Esophagus squamous epithelium (tissue), 5 donors: ENCODE measurements around the gene SPCS3. TPM values are rescaled to one million over a fixed set of nuclear protein-coding genes. Genes with fewer than 3 reads are reported as not detected.

ENCODE experiments used
- DNase-seq: peaks from one replicate; lab custom pipeline; 2025; lab: John Stamatoyannopoulos, UW
- H3K27ac ChIP-seq, 4 donors: fragments of 200-600 bp; sonication (generic); one replicate each; pipeline ENCODE4 v1.5.1; 2016 to 2019; ENCODE audit warnings: mild to moderate bottlenecking in 1 of 4
- H3K27me3 ChIP-seq, 4 donors: fragments of 200-600 bp; sonication (generic); 1 replicate in 3 of 4; 2 replicates in 1 of 4; pipeline versions ENCODE4 v1.5.1 to v1.6.0; 2017 to 2021; ENCODE audit warnings: antibody characterized with exemption in 1 of 4
- H3K36me3 ChIP-seq, 3 donors: fragments of 200-600 bp; sonication (generic); one replicate each; pipeline ENCODE4 v1.5.1; 2016 to 2019
- H3K4me1 ChIP-seq, 3 donors: fragments of 200-600 bp; sonication (generic); one replicate each; pipeline ENCODE4 v1.5.1; 2017 to 2019
- H3K4me3 ChIP-seq, 4 donors: fragments of 200-600 bp; sonication (generic); 1 replicate in 3 of 4; 2 replicates in 1 of 4; pipeline ENCODE4 v1.5.1; 2016 to 2019; ENCODE audit warnings: mild to moderate bottlenecking in 2 of 4, moderate library complexity in 1 of 4
- H3K9me3 ChIP-seq, 3 donors: fragments of 200-600 bp; sonication (generic); one replicate each; pipeline ENCODE4 v1.5.1; 2016 to 2019
- POLR2A ChIP-seq, 4 donors: fragments of 450-650 bp; IDR thresholded peaks; one replicate each; pipeline ENCODE4 v1.6.1; 2017; ENCODE audit warnings: antibody characterized with exemption in 4 of 4, mild to moderate bottlenecking in 4 of 4, moderate library complexity in 3 of 4
- WGBS, 2 donors: methylation state at CpG; one replicate each; pipeline ENCODE4 v1.1.5; 2018; 5-methylcytosine and 5-hydroxymethylcytosine counted together
- intact Hi-C: fragments of 100-400 bp; cut with DNase I; formaldehyde crosslinking; loops from one replicate; pipeline ENCODE4 v1.15.0; 2022
- total RNA-seq, 4 donors: library from RNA; depleted of rRNA; stranded (reverse); fragments of >200 nt; gene quantifications; one replicate each; pipeline ENCODE4 v1.1.0, GENCODE V29; 2016
- TF ChIP-seq, protein P1 (sequence below), 6 experiments: fragments of 450-650 bp in 4 of 6; fragments of 200-600 bp in 2 of 6; sonication (generic) in 2 of 6; IDR thresholded peaks; one replicate each; pipeline ENCODE4 v1.5.1; 2016 to 2019; ENCODE audit warnings: antibody characterized with exemption in 6 of 6, mild to moderate bottlenecking in 4 of 6, moderate library complexity in 4 of 6
- donor health status: DM: yes; HTN: yes; CAD: no.

SPCS3 gene
- total RNA-seq, 4 donors from 2014 or later = 48.7 to 61.8 (median 54.3) TPM

DNA sequence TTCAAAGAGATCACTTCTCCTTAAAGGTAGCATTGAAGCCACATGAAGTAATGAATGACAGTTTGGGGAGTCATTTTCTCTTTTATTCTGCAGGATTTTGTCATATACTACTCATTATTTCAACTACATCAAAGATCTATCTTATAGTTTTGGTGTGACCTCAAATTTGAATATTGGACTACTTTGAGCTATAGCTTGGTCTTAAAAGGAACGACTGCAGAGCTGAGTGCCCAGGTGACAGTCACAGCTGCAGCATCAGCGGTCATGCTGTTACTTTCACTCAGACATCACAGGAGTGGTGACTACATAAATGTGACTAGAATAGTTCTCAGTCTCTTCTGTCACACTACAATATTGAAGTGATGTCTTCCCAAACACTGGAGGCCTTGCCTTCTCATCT lies 10.7 kb upstream of the SPCS3 start:
- Histone ChIP-seq H3K9me3 (no peaks in the 10 kb centered on the region), H3K27ac (no peak overlapping the region), H3K4me1 (no peaks in the 10 kb centered on the region), H3K36me3 (no peaks in the 10 kb centered on the region), H3K4me3 (no peak overlapping the region), H3K27me3 (peaks cover 0 to 5% (median 0%) of the 10 kb centered on the region in 4 donors)
- intact Hi-C loops = no loop called here
- DNase-seq = no peak
- 73 to 83% methylated on average over 2 of the region's 2 CpGs for WGBS, 2 donors
- TF ChIP-seq, protein P1, sequence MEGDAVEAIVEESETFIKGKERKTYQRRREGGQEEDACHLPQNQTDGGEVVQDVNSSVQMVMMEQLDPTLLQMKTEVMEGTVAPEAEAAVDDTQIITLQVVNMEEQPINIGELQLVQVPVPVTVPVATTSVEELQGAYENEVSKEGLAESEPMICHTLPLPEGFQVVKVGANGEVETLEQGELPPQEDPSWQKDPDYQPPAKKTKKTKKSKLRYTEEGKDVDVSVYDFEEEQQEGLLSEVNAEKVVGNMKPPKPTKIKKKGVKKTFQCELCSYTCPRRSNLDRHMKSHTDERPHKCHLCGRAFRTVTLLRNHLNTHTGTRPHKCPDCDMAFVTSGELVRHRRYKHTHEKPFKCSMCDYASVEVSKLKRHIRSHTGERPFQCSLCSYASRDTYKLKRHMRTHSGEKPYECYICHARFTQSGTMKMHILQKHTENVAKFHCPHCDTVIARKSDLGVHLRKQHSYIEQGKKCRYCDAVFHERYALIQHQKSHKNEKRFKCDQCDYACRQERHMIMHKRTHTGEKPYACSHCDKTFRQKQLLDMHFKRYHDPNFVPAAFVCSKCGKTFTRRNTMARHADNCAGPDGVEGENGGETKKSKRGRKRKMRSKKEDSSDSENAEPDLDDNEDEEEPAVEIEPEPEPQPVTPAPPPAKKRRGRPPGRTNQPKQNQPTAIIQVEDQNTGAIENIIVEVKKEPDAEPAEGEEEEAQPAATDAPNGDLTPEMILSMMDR (IDR thresholded peaks at IDR 0.05) = no peak
- TF ChIP-seq POLR2A (IDR thresholded peaks at IDR 0.05) = no peak

DNA sequence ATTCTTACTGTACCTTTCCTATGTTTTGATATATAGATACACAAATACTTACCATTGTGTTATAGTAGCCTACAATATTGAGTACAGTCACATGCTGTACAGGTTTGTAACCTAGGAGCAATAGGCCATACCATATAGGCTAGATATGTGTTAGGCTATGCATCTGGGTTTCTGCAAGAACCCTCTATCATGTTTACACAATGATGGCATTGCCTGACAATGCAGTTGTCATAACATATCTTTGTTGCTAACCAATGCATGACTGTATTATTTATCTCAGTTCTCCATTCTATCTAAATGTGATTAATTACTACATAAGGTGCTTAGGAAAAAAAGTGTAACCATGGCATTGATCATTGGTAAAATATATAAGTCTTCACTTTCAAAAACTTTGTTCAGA lies 10.0 kb upstream of the SPCS3 start:
- no peak for DNase-seq
- intact Hi-C loops = no loop called here
- Histone ChIP-seq H3K27ac (no peak overlapping the region), H3K9me3 (no peaks in the 10 kb centered on the region), H3K27me3 (peaks cover 0 to 5% (median 0%) of the 10 kb centered on the region in 4 donors), H3K4me1 (no peaks in the 10 kb centered on the region), H3K36me3 (no peaks in the 10 kb centered on the region), H3K4me3 (no peak overlapping the region)
- TF ChIP-seq, protein P1 (IDR thresholded peaks at IDR 0.05) = no peak
- TF ChIP-seq POLR2A (IDR thresholded peaks at IDR 0.05) = no peak

DNA sequence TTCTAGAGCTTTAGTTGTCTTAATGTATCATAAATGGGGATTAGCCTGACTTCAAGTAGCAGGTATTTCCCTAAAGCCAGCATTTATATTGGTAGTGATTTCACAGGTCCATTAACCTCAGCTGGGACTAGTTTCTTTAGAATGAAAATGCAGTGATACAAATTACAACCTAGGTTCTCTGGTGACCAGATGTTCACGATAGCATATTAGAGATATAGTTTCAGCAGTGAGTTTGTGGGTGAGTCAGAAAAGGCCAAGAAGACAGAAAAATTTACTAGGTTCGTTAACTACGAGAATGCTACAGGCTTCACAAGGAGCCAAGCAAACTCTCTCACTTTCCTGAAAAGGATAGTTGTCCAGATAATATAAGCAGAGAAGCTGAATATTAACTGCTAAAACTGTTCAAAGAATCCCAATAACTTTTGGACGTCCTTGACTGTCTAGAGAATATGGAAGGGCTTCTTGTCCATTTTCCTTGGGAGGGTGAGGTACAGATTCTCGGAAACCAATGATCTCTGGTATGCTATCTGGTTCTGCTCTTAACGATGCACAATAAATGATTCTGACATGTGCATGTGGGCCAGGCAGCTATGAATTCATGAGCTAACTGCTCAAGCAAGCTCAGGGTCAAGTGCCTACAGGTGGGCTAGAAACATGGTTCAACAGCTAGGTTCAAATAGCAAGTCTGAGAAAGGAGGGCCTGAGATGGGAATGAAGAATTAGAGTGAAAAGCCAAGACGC lies 6.0 kb upstream of the SPCS3 start:
- Histone ChIP-seq H3K4me1 (peaks cover 0 to 4% (median 0%) of the 10 kb centered on the region in 3 donors), H3K27ac (no peak overlapping the region), H3K36me3 (no peaks in the 10 kb centered on the region), H3K4me3 (no peak overlapping the region), H3K27me3 (no peaks in the 10 kb centered on the region), H3K9me3 (no peaks in the 10 kb centered on the region)
- intact Hi-C loops = no loop called here
- WGBS, 2 donors = 77 to 86% methylated on average over 7 of the region's 7 CpGs
- DNase-seq = no peak
- TF ChIP-seq POLR2A (IDR thresholded peaks at IDR 0.05) = no peak
- TF ChIP-seq, protein P1 (IDR thresholded peaks at IDR 0.05) = no peak

DNA sequence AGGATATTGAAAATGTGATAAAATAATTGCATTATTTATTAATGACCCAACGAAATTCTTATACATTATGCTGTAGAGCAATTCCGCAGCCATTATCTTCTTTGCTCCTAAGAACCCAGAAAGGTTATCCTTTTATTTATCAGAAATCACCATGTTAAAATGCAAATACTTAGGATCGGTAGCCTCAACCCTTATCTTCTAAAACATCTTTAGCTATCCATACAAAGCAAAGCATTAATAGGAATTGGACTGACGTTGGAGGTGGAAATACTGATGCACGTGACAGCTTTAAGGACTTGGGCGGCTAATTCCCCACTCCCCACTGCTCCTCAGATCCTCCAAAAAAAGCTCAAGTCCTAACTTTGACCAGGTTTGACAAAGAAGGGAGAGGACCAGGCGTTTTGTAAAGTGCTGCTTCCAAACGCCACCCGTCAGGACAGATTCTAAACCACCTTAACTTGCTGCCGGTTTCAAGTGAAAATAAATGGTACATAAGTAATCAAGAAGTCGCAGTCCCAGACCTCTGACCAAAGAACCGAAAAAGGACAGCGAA lies 539 bp upstream of the SPCS3 start:
- intact Hi-C loops = no loop called here
- Histone ChIP-seq H3K9me3 (no peaks in the 10 kb centered on the region), H3K4me3 (peak overlapping the region; percentile 78 to 97 (median 88)), H3K27ac (peak overlapping the region; percentile 95 to 100 (median 97)), H3K36me3 (no peaks in the 10 kb centered on the region), H3K4me1 (peaks cover 9 to 43% (median 17%) of the 10 kb centered on the region in 3 donors), H3K27me3 (no peaks in the 10 kb centered on the region)
- TF ChIP-seq, protein P1 (IDR thresholded peaks at IDR 0.05) = no peak
- TF ChIP-seq POLR2A (IDR thresholded peaks at IDR 0.05) = no peak
- 4 to 5% methylated on average over 10 to 13 of the region's 13 CpGs for WGBS, 2 donors
- no peak for DNase-seq

DNA sequence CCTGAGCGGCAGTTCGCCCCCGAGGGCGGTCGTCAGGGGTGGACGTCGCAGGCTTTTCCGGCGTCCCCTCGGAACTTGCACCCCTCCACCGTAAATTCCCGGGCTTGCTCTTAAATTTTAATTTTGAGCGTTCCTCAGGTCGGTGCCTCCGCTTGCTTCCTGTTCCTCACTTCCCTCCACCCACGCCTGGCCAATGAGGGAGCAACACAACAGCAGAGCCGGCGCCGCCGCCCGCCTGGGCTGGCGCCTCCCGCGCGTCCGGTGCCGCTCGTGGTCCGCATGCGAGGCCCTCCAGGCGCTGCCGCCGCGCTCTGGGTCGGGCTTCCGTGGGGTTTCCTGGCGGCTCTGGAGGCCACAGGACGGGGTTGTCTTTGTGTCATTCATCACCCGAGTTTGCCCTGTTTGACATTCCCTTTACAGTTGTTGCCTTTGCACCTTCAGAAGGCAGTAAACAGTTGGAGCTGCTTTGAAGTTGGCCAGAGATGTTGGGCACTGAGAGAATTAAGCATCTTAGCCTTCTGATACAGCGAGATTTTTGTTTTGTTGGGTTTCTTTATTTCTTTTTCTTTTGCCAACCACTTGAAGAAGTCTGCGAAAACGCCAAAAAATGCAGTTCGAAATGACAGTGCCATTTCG lies 692 bp downstream of the SPCS3 start:
- Histone ChIP-seq H3K36me3 (no peaks in the 10 kb centered on the region), H3K4me3 (peak overlapping the region; percentile 78 to 97 (median 88)), H3K9me3 (no peaks in the 10 kb centered on the region), H3K4me1 (peaks cover 9 to 54% (median 17%) of the 10 kb centered on the region in 3 donors), H3K27me3 (no peaks in the 10 kb centered on the region), H3K27ac (peak overlapping the region; percentile 95 to 100 (median 97))
- 0% methylated on average over 26 to 32 of the region's 44 CpGs for WGBS, 2 donors
- TF ChIP-seq POLR2A (IDR thresholded peaks at IDR 0.05) = peak in 1 of 4 donors; percentile 20
- TF ChIP-seq, protein P1 (IDR thresholded peaks at IDR 0.05) = no peak
- intact Hi-C loops = no loop called here
- peak; percentile 77 for DNase-seq
